Inflammatory macrophage treated with lipopolysaccharide for 4 hours (primary cell): ENCODE data around the gene CYTH1.

ENCODE experiments used
- DNase-seq: peaks from one replicate; pipeline ENCODE4 v3.0.0-alpha.2; 2020

The CYTH1 gene

GRCh38 chr17:78781893-78782304 is at the start of gene CYTH1:
Gene CYTH1 (minus strand): TSS chr17:78782273. CDS start chr17:78782223, 50 bp downstream.
- no peak for DNase-seq

- no peak for DNase-seq
Observed at GRCh38 chr17:78829477-78829876, 47.4 kb upstream of the CYTH1 start.

GRCh38 chr17:78828470-78829185 is 46.6 kb upstream of the CYTH1 start:
- DNase-seq, result peak; percentile 59

- peak; percentile 79 for DNase-seq
Observed at GRCh38 chr17:78826836-78827509, 44.9 kb upstream of the CYTH1 start.

- DNase-seq, result peak; percentile 83
Observed at GRCh38 chr17:78826421-78826820, 44.3 kb upstream of the CYTH1 start.

- DNase-seq, result no peak
Observed at GRCh38 chr17:78825696-78826095, 43.6 kb upstream of the CYTH1 start.

GRCh38 chr17:78824240-78824639 is 42.2 kb upstream of the CYTH1 start:
- DNase-seq, result no peak

GRCh38 chr17:78823282-78824046 is 41.4 kb upstream of the CYTH1 start:
- DNase-seq, result no peak

- no peak for DNase-seq
Observed at GRCh38 chr17:78822552-78822951, 40.5 kb upstream of the CYTH1 start.

- DNase-seq, result no peak
Observed at GRCh38 chr17:78821961-78822360, 39.9 kb upstream of the CYTH1 start.

- DNase-seq, result no peak
Observed at GRCh38 chr17:78820841-78821240, 38.8 kb upstream of the CYTH1 start.

GRCh38 chr17:78819806-78820792 is 38.0 kb upstream of the CYTH1 start:
- DNase-seq, result no peak

- DNase-seq, result no peak
Observed at GRCh38 chr17:78819402-78819801, 37.3 kb upstream of the CYTH1 start.

GRCh38 chr17:78818932-78819331 is 36.9 kb upstream of the CYTH1 start:
- no peak for DNase-seq

- DNase-seq, result no peak
Observed at GRCh38 chr17:78818152-78818846, 36.2 kb upstream of the CYTH1 start.

GRCh38 chr17:78817123-78817522 is 35.0 kb upstream of the CYTH1 start:
- DNase-seq, result no peak

GRCh38 chr17:78815696-78816095 is 33.6 kb upstream of the CYTH1 start:
- no peak for DNase-seq

GRCh38 chr17:78812855-78813254 is 30.8 kb upstream of the CYTH1 start:
- no peak for DNase-seq

- DNase-seq, result peak; percentile 8
Observed at GRCh38 chr17:78808163-78808562, 26.1 kb upstream of the CYTH1 start.

- DNase-seq, result peak; percentile 43
Observed at GRCh38 chr17:78806451-78806850, 24.4 kb upstream of the CYTH1 start.

- DNase-seq, result no peak
Observed at GRCh38 chr17:78805301-78805700, 23.2 kb upstream of the CYTH1 start.

GRCh38 chr17:78804777-78805176 is 22.7 kb upstream of the CYTH1 start:
- no peak for DNase-seq
